Measurements from ENCODE around the gene PDZD8.

DNA sequence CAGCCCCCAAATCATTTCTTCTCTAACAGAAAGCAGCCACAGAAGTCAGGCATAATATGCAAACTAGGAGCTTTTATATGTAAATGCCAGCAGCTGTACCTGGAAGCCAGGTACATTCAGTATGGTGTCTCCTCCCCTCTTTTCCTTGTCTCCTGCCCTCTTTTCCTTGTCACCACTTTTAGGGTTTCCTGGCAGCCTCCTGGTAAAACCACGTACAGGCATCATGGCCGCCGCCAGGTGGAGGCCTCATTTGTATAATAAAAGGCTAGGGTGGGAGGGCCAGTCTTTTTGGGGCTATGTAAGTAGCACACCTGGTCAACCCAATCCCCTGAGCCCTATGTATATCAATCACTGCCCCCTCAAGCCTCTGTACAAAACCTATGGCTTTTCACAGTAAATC is 28.7 kb downstream of the PDZD8 start:
- TF ChIP-seq, protein P1, sequence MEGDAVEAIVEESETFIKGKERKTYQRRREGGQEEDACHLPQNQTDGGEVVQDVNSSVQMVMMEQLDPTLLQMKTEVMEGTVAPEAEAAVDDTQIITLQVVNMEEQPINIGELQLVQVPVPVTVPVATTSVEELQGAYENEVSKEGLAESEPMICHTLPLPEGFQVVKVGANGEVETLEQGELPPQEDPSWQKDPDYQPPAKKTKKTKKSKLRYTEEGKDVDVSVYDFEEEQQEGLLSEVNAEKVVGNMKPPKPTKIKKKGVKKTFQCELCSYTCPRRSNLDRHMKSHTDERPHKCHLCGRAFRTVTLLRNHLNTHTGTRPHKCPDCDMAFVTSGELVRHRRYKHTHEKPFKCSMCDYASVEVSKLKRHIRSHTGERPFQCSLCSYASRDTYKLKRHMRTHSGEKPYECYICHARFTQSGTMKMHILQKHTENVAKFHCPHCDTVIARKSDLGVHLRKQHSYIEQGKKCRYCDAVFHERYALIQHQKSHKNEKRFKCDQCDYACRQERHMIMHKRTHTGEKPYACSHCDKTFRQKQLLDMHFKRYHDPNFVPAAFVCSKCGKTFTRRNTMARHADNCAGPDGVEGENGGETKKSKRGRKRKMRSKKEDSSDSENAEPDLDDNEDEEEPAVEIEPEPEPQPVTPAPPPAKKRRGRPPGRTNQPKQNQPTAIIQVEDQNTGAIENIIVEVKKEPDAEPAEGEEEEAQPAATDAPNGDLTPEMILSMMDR (IDR thresholded peaks at IDR 0.05), result no peak
- TF ChIP-seq POLR2A (IDR thresholded peaks at IDR 0.05), result no peak
- no peak for TF ChIP-seq EP300 (IDR thresholded peaks at IDR 0.05)
